ENCODE results near the gene SMYD4.

Gene SMYD4

DNA sequence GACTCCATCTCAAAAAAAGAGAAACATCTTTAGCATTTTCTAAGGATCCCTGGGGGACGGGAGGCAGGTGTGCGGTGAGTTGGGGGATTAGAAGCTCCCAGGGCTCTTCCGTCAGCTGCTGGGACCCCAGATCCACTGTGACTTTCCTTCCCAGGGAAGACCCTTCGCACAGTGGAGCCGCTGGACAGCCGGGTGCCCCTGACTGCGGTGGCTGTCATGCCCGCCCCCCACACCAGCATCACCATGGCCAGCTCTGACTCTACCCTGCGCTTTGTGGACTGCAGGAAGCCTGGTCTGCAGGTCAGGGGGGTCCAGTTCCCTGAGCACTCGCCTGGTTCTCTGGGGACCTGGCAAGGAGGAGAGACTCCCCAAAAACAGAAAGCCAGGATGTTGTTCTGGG is 94.3 kb downstream of the SMYD4 start:
- no peak for DNase-seq (ENCODE audit: low read depth, low spot score)
- H3K27ac ChIP-seq: no peak overlapping the region

DNA sequence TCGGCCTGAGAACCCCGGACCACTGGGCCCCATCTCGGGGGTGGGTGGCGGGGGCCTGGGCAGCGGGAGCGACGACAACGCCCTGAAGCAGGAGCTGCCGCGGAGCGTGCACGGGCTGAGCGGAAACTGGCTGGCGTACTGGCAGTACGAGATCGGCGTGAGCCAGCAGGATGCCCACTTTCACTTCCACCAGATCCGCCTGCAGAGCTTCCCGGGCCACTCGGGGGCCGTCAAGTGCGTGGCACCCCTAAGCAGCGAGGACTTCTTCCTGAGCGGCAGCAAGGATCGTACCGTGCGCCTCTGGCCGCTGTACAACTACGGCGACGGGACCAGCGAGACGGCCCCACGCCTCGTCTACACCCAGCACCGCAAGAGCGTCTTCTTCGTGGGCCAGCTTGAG is 95.9 kb downstream of the SMYD4 start:
- H3K27ac ChIP-seq: no peak overlapping the region
- no peak for DNase-seq (ENCODE audit: low read depth, low spot score)

DNA sequence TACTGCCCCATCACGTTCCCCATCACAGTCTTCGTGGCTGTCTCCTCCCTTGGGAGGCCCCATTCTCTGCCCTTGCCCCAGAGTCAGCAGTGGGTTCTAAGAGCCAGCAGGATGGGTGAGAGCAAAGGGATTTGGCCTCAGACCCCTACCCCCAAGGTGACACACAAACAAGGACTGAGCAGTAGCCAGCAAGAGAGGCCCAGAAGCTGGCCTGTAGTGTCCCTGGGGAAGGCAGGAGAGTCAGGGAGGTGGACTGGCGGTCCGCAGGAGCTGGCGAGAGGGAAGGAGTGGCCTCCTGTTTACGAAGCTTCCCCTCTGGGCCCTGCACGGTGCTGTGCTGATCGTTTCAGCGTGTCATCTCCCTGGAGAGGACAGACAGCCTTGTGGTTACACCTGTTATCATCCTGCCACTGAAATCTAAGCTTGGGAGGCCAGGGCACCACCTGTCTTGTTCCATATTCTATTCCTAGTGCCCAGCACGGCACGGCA is 96.8 kb downstream of the SMYD4 start:
- DNase-seq (ENCODE audit: low read depth, low spot score): no peak
- H3K27ac ChIP-seq: no peak overlapping the region

DNA sequence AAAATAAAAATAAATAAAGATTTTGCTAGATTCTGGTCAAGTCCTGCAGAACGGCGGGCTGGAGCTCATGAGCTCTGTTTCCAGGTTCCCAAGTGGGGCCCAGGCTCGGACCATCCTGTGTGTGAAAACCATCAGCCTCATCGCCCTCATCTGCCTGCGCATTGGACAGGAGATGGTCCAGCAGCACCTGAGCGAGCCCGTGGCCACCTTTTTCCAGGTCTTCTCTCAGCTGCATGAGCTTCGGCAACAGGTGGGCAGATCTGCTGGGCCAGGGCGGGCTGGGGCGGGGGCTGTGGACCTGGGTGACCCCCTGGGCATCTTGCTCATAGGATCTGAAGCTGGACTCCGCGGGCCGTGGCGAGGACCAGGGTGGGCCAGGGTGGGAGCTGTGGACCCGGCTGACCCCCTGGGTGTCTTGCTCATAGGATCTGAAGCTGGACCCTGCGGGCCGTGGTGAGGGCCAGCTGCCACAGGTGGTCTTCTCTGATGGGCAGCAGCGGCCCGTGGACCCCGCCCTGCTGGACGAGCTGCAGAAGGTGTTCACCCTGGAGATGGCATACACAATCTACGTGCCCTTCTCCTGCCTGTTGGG is 97.4 kb downstream of the SMYD4 start:
- no peak overlapping the region for H3K27ac ChIP-seq
- no peak for DNase-seq (ENCODE audit: low read depth, low spot score)

DNA sequence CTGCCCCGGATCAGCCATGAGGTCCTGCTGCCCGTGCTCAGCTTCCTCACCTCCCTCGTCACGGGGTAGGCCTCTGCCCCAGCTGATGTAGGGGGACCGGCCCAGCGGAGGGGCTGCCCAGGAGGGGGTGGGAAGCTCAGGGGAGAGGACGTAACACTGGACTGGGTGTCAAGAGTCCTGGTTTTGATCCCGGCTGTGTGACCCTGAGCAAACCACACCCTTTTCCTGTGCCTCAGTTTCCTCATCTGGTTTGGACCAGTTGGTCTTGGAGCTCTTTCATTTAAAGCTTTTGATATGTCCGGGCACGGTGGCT is 98.6 kb downstream of the SMYD4 start:
- no peak for DNase-seq (ENCODE audit: low read depth, low spot score)
- H3K27ac ChIP-seq: peak overlapping the region; percentile 51

DNA sequence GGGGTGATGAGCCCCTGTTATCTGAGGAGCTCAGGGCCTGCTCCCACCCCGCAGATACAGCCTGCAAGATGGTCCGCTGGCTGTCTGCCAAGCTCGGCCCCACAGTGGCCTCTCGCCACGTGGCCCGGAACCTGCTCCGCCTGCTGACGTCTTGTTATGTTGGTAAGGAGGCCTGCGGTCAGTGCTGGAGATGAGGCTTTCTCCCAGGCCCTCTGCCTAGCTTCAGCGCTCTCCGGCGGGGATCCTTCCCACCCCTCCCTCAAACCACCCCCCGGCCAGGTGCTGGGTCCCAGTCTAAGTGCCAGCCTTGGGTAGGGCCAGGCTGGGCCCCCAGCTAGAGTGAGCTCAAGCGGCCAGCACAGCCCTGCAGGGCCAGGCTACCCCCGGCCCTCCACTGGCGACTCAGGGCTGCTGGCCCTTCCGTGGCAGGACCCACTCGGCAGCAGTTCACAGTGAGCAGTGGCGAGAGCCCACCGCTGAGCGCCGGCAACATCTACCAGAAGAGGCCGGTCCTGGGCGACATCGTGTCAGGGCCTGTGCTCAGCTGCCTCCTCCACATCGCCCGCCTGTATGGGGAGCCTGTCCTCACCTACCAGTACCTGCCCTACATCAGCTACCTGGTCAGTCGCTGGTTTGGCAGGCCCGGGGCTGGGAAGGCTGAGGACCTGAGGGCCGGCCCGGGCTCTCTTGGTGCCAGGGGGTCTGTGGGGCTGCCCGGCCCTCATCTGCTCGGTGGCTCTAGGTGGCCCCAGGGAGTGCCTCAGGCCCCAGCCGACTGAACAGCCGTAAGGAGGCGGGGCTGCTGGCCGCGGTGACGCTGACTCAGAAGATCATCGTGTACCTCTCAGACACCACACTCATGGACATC is 99.1 kb downstream of the SMYD4 start:
- DNase-seq (ENCODE audit: low read depth, low spot score): no peak
- H3K27ac ChIP-seq: peak overlapping the region; percentile 51

DNA sequence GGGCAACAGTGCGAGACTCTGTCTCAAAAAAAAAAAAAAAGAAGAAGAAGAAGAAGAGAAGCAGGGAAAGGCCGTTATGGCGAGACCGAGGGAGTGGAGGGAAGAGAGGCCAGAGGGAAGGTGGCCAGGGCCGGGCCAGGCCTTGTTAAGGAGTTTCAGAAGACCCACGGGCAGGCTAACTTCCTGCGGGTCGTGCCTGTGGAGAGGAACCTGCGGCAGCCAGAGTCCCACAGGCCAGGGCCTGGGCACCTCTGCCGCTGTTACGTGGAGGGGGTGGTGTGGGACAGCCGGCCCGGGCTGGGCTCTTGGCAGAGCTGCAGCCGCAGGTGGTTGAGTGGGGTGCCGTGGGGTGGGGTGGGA is 99.8 kb downstream of the SMYD4 start:
- no peak for DNase-seq (ENCODE audit: low read depth, low spot score)
- no peak overlapping the region for H3K27ac ChIP-seq
